H9 (cell line): ENCODE results near the gene ALKBH7. TPM values are rescaled to one million over a fixed set of nuclear protein-coding genes. Genes with fewer than 3 reads are reported as not detected.

Experiments
- DNase-seq: peaks from one replicate; pipeline ENCODE4 v3.0.0-alpha.2; 2017
- H2AFZ ChIP-seq: one replicate; pipeline ENCODE4 v1.6.1; 2013; ENCODE audit warnings: mild to moderate bottlenecking, low read length, control low read depth, moderate library complexity
- H2AK5ac ChIP-seq: 2 replicates; pipeline ENCODE4 v1.6.1; 2013; ENCODE audit warnings: low read length, control low read depth, mixed read lengths; ENCODE audit not compliant: insufficient read length
- H2BK120ac ChIP-seq: one replicate; pipeline ENCODE4 v1.6.1; 2013; ENCODE audit warnings: low read depth, mild to moderate bottlenecking, low read length, control low read depth, inconsistent platforms; ENCODE audit not compliant: poor library complexity, severe bottlenecking
- H2BK12ac ChIP-seq: 2 replicates; pipeline ENCODE4 v1.6.1; 2013; ENCODE audit warnings: low read length, control low read depth, mixed read lengths, low read depth; ENCODE audit not compliant: insufficient read length
- H2BK15ac ChIP-seq: 2 replicates; pipeline ENCODE4 v1.6.1; 2013; ENCODE audit warnings: low read depth, low read length, control low read depth
- H2BK20ac ChIP-seq: one replicate; pipeline ENCODE4 v1.6.1; 2013; ENCODE audit warnings: low read depth, mild to moderate bottlenecking, low read length, control low read depth, inconsistent platforms; ENCODE audit not compliant: poor library complexity, severe bottlenecking
- H2BK5ac ChIP-seq: 2 replicates; pipeline ENCODE4 v1.6.1; 2013; ENCODE audit warnings: low read length, control low read depth, mixed read lengths; ENCODE audit not compliant: insufficient read length
- H3K14ac ChIP-seq: 2 replicates; pipeline ENCODE4 v1.6.1; 2013; ENCODE audit warnings: low read length, control low read depth; ENCODE audit not compliant: insufficient read depth
- H3K18ac ChIP-seq: 2 replicates; pipeline ENCODE4 v1.6.1; 2013; ENCODE audit warnings: low read depth, mild to moderate bottlenecking, mixed read lengths, low read length, control low read depth; ENCODE audit not compliant: insufficient read length
- H3K23ac ChIP-seq: 2 replicates; pipeline ENCODE4 v1.6.1; 2013; ENCODE audit warnings: low read length, control low read depth, mixed read lengths, low read depth; ENCODE audit not compliant: insufficient read length
- H3K23me2 ChIP-seq: 2 replicates; pipeline ENCODE4 v1.6.1; 2013; ENCODE audit warnings: low read depth, mild to moderate bottlenecking, mixed read lengths, low read length, control low read depth; ENCODE audit not compliant: insufficient read length, poor library complexity, severe bottlenecking
- H3K27ac ChIP-seq: 2 replicates; pipeline ENCODE4 v1.5.1; 2013; ENCODE audit warnings: low read length, control low read depth, mixed read lengths, low read depth; ENCODE audit not compliant: insufficient read length
- H3K27me3 ChIP-seq: 2 replicates; pipeline ENCODE4 v1.6.1; 2013; ENCODE audit warnings: low read length, control low read depth, inconsistent platforms; ENCODE audit not compliant: insufficient read depth
- H3K4ac ChIP-seq: 2 replicates; pipeline ENCODE4 v1.6.1; 2013; ENCODE audit warnings: low read depth, mild to moderate bottlenecking, control low read depth, inconsistent platforms, low read length, moderate library complexity
- H3K4me1 ChIP-seq: 2 replicates; pipeline ENCODE4 v1.6.1; 2013; ENCODE audit warnings: low read length, control low read depth, inconsistent platforms; ENCODE audit not compliant: insufficient read depth
- H3K4me2 ChIP-seq: 2 replicates; pipeline ENCODE4 v1.6.1; 2013; ENCODE audit warnings: low read length, control low read depth, mixed read lengths; ENCODE audit not compliant: insufficient read length, insufficient read depth
- H3K56ac ChIP-seq: 2 replicates; pipeline ENCODE4 v1.6.1; 2013; ENCODE audit warnings: low read depth, mild to moderate bottlenecking, mixed read lengths, low read length, control low read depth; ENCODE audit not compliant: insufficient read length
- H3K79me1 ChIP-seq: 2 replicates; pipeline ENCODE4 v1.6.1; 2013; ENCODE audit warnings: low read depth, mild to moderate bottlenecking, moderate library complexity, low read length, control low read depth, inconsistent platforms; ENCODE audit not compliant: insufficient read depth, poor library complexity, severe bottlenecking
- H3K79me2 ChIP-seq: 2 replicates; pipeline ENCODE4 v1.6.1; 2013; ENCODE audit warnings: low read length, control low read depth, inconsistent platforms; ENCODE audit not compliant: insufficient read depth
- H3K9ac ChIP-seq: 2 replicates; pipeline ENCODE4 v1.6.1; 2013; ENCODE audit warnings: low read length, control low read depth, mixed read lengths; ENCODE audit not compliant: insufficient read length; ENCODE audit errors: extremely low read depth
- H3K9me3 ChIP-seq: one replicate; pipeline ENCODE4 v1.6.1; 2013; ENCODE audit warnings: low read depth, low read length, inconsistent platforms; ENCODE audit not compliant: control insufficient read depth
- H3T11ph ChIP-seq: one replicate; pipeline ENCODE4 v1.6.1; 2013; ENCODE audit warnings: mild to moderate bottlenecking, low read length, control low read depth, inconsistent platforms
- H4K20me1 ChIP-seq: one replicate; pipeline ENCODE4 v1.6.1; 2013; ENCODE audit not compliant: control insufficient read depth, insufficient read length, insufficient read depth
- H4K5ac ChIP-seq: 2 replicates; pipeline ENCODE4 v1.6.1; 2013; ENCODE audit warnings: low read depth, mild to moderate bottlenecking, mixed read lengths, low read length, control low read depth; ENCODE audit not compliant: insufficient read length
- H4K8ac ChIP-seq: replicated peaks from 2 replicates; pipeline ENCODE4 v1.6.1; 2013; ENCODE audit warnings: low read length, control low read depth, mixed read lengths, low read depth; ENCODE audit not compliant: insufficient read length
- H4K91ac ChIP-seq: 2 replicates; pipeline ENCODE4 v1.6.1; 2013; ENCODE audit warnings: low read depth, mild to moderate bottlenecking, moderate library complexity, mixed read lengths, low read length, control low read depth; ENCODE audit not compliant: insufficient read length
- H3K27ac Mint-ChIP-seq, 3 experiments: 2 replicates in 2 of 3; 3 replicates in 1 of 3; pipeline ENCODE4 v1.8.0; 2020 to 2021; ENCODE audit warnings: mixed read lengths in 3 of 3, mild to moderate bottlenecking in 1 of 3, moderate library complexity in 1 of 3
- H3K27me3 Mint-ChIP-seq: 2 replicates; pipeline ENCODE4 v1.8.0; 2021; ENCODE audit warnings: low read depth, mild to moderate bottlenecking, moderate library complexity, mixed read lengths
- H3K36me3 Mint-ChIP-seq, 3 experiments: 2 replicates in 2 of 3; 3 replicates in 1 of 3; pipeline ENCODE4 v1.8.0; 2020 to 2021; ENCODE audit warnings: low read depth in 3 of 3, mixed read lengths in 3 of 3; ENCODE audit not compliant: insufficient read depth in 1 of 3
- H3K4me1 Mint-ChIP-seq, 2 experiments: 2 replicates each; pipeline ENCODE4 v1.8.0; 2020; ENCODE audit warnings: mixed read lengths in 2 of 2
- H3K4me3 Mint-ChIP-seq, 2 experiments: 2 replicates in 1 of 2; 3 replicates in 1 of 2; pipeline ENCODE4 v1.8.0; 2020 to 2021; ENCODE audit warnings: mild to moderate bottlenecking in 2 of 2, mixed read lengths in 2 of 2, moderate library complexity in 1 of 2
- H3K9me3 Mint-ChIP-seq, 2 experiments: 2 replicates in 1 of 2; 3 replicates in 1 of 2; pipeline ENCODE4 v1.8.0; 2020; ENCODE audit warnings: mild to moderate bottlenecking in 2 of 2, mixed read lengths in 2 of 2, moderate library complexity in 1 of 2
- WGBS: extraction: QIAGEN DNeasy Blood & Tissue Kit; methylation state at CpG from one replicate; pipeline ENCODE4 v1.1.7; 2013; ENCODE audit warnings: missing lambda C conversion rate, low lambda C conversion rate, mixed read lengths; ENCODE audit not compliant: insufficient read length; ENCODE audit errors: extremely low coverage; 5-methylcytosine and 5-hydroxymethylcytosine counted together
- total RNA-seq: library from RNA; stranded (reverse); gene quantifications from 2 replicates; pipeline ENCODE4 v1.2.1, GENCODE V29; 2021
- TF ChIP-seq, protein P1 (sequence below): fragments of 200-600 bp; sonication (generic); conservative IDR thresholded peaks from 3 replicates; pipeline ENCODE4 v1.8.0; 2021; ENCODE audit warnings: antibody characterized with exemption, mild to moderate bottlenecking

The ALKBH7 gene
- total RNA-seq, 1 experiment from 2014 or later: 85.7 TPM

DNA sequence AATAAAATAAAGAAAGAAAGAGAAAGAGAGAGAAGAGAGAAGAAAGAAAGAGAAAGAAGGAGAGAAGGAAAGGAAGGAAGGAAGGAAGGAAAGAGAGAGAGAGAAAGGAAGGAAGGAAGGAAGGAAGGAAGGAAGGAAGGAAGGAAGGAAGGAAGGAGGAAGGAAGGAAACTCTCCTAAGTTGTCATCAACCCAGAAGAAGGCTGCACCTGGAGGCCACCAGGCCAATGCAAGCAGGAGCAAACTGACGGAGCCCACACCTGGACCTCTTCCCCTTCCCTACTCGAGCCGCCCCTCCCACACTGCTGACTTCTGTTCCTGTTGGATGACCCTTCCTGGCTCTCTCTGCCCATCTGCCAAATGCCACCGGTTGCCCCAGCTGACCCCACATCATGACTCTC lies 47.8 kb upstream of the ALKBH7 start:
- Mint-ChIP-seq H3K27me3 (peaks cover 24% of the 10 kb centered on the region), H3K27ac (no peak overlapping the region), H3K4me3 (no peak overlapping the region), H3K4me1 (no peaks in the 10 kb centered on the region), H3K9me3 (peaks cover 7 to 58% of the 10 kb centered on the region in 2 experiments), H3K36me3 (peaks cover 0 to 5% (median 0%) of the 10 kb centered on the region in 3 experiments; a peak in 2 of 7 replicates)
- H2BK12ac ChIP-seq: no peak overlapping the region
- H2BK120ac ChIP-seq: no peak overlapping the region
- WGBS: no CpG with 5 or more reads among the region's 4 CpGs
- TF ChIP-seq, protein P1, sequence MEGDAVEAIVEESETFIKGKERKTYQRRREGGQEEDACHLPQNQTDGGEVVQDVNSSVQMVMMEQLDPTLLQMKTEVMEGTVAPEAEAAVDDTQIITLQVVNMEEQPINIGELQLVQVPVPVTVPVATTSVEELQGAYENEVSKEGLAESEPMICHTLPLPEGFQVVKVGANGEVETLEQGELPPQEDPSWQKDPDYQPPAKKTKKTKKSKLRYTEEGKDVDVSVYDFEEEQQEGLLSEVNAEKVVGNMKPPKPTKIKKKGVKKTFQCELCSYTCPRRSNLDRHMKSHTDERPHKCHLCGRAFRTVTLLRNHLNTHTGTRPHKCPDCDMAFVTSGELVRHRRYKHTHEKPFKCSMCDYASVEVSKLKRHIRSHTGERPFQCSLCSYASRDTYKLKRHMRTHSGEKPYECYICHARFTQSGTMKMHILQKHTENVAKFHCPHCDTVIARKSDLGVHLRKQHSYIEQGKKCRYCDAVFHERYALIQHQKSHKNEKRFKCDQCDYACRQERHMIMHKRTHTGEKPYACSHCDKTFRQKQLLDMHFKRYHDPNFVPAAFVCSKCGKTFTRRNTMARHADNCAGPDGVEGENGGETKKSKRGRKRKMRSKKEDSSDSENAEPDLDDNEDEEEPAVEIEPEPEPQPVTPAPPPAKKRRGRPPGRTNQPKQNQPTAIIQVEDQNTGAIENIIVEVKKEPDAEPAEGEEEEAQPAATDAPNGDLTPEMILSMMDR: no peak
- H3K18ac ChIP-seq: no peak overlapping the region
- no peaks in the 10 kb centered on the region for H3K9me3 ChIP-seq
- no peak overlapping the region for H3K14ac ChIP-seq
- no peak overlapping the region for H3K9ac ChIP-seq
- no peaks in the 10 kb centered on the region for H3K23me2 ChIP-seq
- H3K56ac ChIP-seq: no peak overlapping the region
- H2BK15ac ChIP-seq: no peak overlapping the region
- no peak overlapping the region for H3K4me2 ChIP-seq
- no peak overlapping the region for H4K8ac ChIP-seq
- no peaks in the 10 kb centered on the region for H3K4me1 ChIP-seq
- H3K79me1 ChIP-seq: no peaks in the 10 kb centered on the region
- H2AK5ac ChIP-seq: no peak overlapping the region
- no peak overlapping the region for H4K91ac ChIP-seq
- H3T11ph ChIP-seq: no peak overlapping the region
- DNase-seq: no peak
- no peak overlapping the region for H3K27ac ChIP-seq
- no peak overlapping the region for H2AFZ ChIP-seq
- no peaks in the 10 kb centered on the region for H3K27me3 ChIP-seq
- H2BK5ac ChIP-seq: no peak overlapping the region
- H4K5ac ChIP-seq: no peak overlapping the region
- H4K20me1 ChIP-seq: no peaks in the 10 kb centered on the region
- no peak overlapping the region for H2BK20ac ChIP-seq
- no peaks in the 10 kb centered on the region for H3K79me2 ChIP-seq
- no peak overlapping the region for H3K23ac ChIP-seq
- no peak overlapping the region for H3K4ac ChIP-seq
